Measurements from ENCODE around the gene INSM2.

DNA sequence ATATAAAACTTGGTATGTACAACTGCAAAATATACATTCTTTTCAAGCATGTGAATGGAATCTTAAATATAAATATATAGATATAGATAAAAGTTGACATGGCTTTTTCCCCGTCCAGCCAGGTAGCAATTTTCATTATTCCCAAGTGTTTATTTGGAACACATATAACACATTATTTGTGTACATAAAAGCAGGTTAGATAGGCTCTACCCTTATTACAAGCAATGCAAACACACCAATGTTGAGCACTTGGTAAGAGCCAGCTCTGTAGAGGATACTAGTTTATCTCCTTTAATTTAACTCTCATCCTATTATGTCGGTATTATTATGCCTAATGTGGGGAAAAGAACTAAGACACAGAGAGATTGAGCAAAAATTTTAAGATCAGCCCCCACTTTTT, 7.0 kb upstream of the INSM2 start:
- TF ChIP-seq, protein P1, sequence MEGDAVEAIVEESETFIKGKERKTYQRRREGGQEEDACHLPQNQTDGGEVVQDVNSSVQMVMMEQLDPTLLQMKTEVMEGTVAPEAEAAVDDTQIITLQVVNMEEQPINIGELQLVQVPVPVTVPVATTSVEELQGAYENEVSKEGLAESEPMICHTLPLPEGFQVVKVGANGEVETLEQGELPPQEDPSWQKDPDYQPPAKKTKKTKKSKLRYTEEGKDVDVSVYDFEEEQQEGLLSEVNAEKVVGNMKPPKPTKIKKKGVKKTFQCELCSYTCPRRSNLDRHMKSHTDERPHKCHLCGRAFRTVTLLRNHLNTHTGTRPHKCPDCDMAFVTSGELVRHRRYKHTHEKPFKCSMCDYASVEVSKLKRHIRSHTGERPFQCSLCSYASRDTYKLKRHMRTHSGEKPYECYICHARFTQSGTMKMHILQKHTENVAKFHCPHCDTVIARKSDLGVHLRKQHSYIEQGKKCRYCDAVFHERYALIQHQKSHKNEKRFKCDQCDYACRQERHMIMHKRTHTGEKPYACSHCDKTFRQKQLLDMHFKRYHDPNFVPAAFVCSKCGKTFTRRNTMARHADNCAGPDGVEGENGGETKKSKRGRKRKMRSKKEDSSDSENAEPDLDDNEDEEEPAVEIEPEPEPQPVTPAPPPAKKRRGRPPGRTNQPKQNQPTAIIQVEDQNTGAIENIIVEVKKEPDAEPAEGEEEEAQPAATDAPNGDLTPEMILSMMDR (IDR thresholded peaks at IDR 0.05): no peak
- no peak for TF ChIP-seq EZH2 (IDR thresholded peaks at IDR 0.05; ENCODE audit: borderline replicate concordance, insufficient read depth, low read depth, low read length, poor library complexity, severe bottlenecking)
